IMR-90 (cell line): ENCODE measurements around the gene CUTA. TPM values are rescaled to one million over a fixed set of nuclear protein-coding genes. Genes with fewer than 3 reads are reported as not detected.

Experiments
- ATAC-seq: fragments of 200-7000 bp; cut with Tn5 transposase; 2 replicates; pipeline ENCODE4 v1.9.1; 2020; ENCODE audit warnings: low read depth, mild to moderate bottlenecking, moderate library complexity
- BruUV-seq: library from RNA; stranded (reverse); fragments of 400-500 nt; replicated peaks from 2 replicates; lab custom pipeline; 2021; lab: Mats Ljungman, UMichigan
- CTCF ChIA-PET: fragments of 300-600 bp; formaldehyde crosslinking; extraction: SDS; loops from one replicate; lab custom pipeline; 2021; ENCODE audit warnings: antibody characterized with exemption; lab: Yijun Ruan, JAX
- POLR2A ChIA-PET: fragments of 300-600 bp; sonication (Branson Sonifier 250); formaldehyde crosslinking; loops from one replicate; lab custom pipeline; 2022; ENCODE audit warnings: antibody characterized with exemption; ENCODE audit not compliant: unreplicated experiment; lab: Charles Lee
- DNase-seq: peaks from one replicate; pipeline ENCODE4 v3.0.0; 2013
- H2AFZ ChIP-seq: replicated peaks from 2 replicates; pipeline ENCODE3; 2013; ENCODE audit warnings: low read length, mild to moderate bottlenecking; ENCODE audit not compliant: poor library complexity
- H2AK5ac ChIP-seq: 2 replicates; pipeline ENCODE4 v1.6.1; 2013; ENCODE audit warnings: low read depth, low read length, inconsistent platforms
- H2AK9ac ChIP-seq: replicated peaks from 2 replicates; pipeline ENCODE3; 2013; ENCODE audit warnings: mild to moderate bottlenecking, low read depth, low read length, moderate library complexity; ENCODE audit not compliant: poor library complexity
- H2BK120ac ChIP-seq: 2 replicates; pipeline ENCODE4 v1.6.1; 2013; ENCODE audit warnings: low read depth, low read length, inconsistent platforms
- H2BK15ac ChIP-seq: 3 replicates; pipeline ENCODE4 v1.6.1; 2013; ENCODE audit warnings: low read depth, low read length, inconsistent platforms
- H2BK20ac ChIP-seq: 2 replicates; pipeline ENCODE4 v1.6.1; 2013; ENCODE audit warnings: low read depth, mild to moderate bottlenecking, inconsistent platforms, low read length, moderate library complexity
- H2BK5ac ChIP-seq: 2 replicates; pipeline ENCODE4 v1.6.1; 2013; ENCODE audit warnings: mild to moderate bottlenecking, low read depth, low read length, inconsistent platforms; ENCODE audit not compliant: poor library complexity, severe bottlenecking
- H3K14ac ChIP-seq: replicated peaks from 2 replicates; pipeline ENCODE4 v1.6.1; 2013; ENCODE audit warnings: low read depth, low read length, inconsistent platforms
- H3K18ac ChIP-seq: 2 replicates; pipeline ENCODE4 v1.6.1; 2013; ENCODE audit warnings: low read depth, low read length, control low read depth
- H3K23ac ChIP-seq: 2 replicates; pipeline ENCODE4 v1.6.1; 2013; ENCODE audit warnings: low read depth, low read length, inconsistent platforms
- H3K27ac ChIP-seq: 2 replicates; pipeline ENCODE4 v1.5.1; 2013; ENCODE audit warnings: mild to moderate bottlenecking, control low read depth, low read length; ENCODE audit not compliant: insufficient read depth
- H3K27me3 ChIP-seq: 2 replicates; pipeline ENCODE4 v1.6.1; 2013; ENCODE audit warnings: low read length; ENCODE audit not compliant: control insufficient read depth, insufficient read depth
- H3K36me3 ChIP-seq: 2 replicates; pipeline ENCODE4 v1.6.1; 2013; ENCODE audit warnings: low read length, mixed read lengths; ENCODE audit not compliant: control insufficient read depth, insufficient read depth
- H3K4ac ChIP-seq: 2 replicates; pipeline ENCODE4 v1.6.1; 2013; ENCODE audit warnings: low read depth, low read length, inconsistent platforms
- H3K4me1 ChIP-seq: 2 replicates; pipeline ENCODE4 v1.6.1; 2013; ENCODE audit warnings: low read length, mixed read lengths; ENCODE audit not compliant: control insufficient read depth, insufficient read depth
- H3K4me2 ChIP-seq: 2 replicates; pipeline ENCODE4 v1.6.1; 2013; ENCODE audit warnings: low read depth, mild to moderate bottlenecking, control low read depth, low read length, moderate library complexity
- H3K4me3 ChIP-seq: 2 replicates; pipeline ENCODE4 v1.5.1; 2013; ENCODE audit warnings: low read depth, mild to moderate bottlenecking, control low read depth, low read length, moderate library complexity; ENCODE audit not compliant: insufficient read depth
- H3K56ac ChIP-seq: 2 replicates; pipeline ENCODE4 v1.6.1; 2013; ENCODE audit warnings: low read length, inconsistent platforms; ENCODE audit not compliant: insufficient read depth; ENCODE audit errors: extremely low read depth
- H3K79me1 ChIP-seq, 2 experiments: 2 replicates each; pipeline ENCODE4 v1.6.1; 2013; ENCODE audit warnings: low read length in 2 of 2, inconsistent platforms in 1 of 2, low read depth in 1 of 2
- H3K9ac ChIP-seq: 2 replicates; pipeline ENCODE4 v1.6.1; 2013; ENCODE audit warnings: low read depth, low read length, control low read depth
- H3K9me1 ChIP-seq: 2 replicates; pipeline ENCODE4 v1.6.1; 2013; ENCODE audit warnings: low read length, inconsistent platforms; ENCODE audit not compliant: insufficient read depth
- H3K9me3 ChIP-seq: 2 replicates; pipeline ENCODE4 v1.6.1; 2013; ENCODE audit warnings: low read length; ENCODE audit not compliant: control insufficient read depth, insufficient read depth
- H4K20me1 ChIP-seq: 2 replicates; pipeline ENCODE4 v1.6.1; 2013; ENCODE audit warnings: low read length, inconsistent platforms; ENCODE audit not compliant: insufficient read depth
- H4K5ac ChIP-seq: 2 replicates; pipeline ENCODE4 v1.6.1; 2013; ENCODE audit warnings: mild to moderate bottlenecking, low read depth, low read length, control low read depth
- H4K8ac ChIP-seq, 2 experiments: 2 replicates each; pipeline ENCODE4 v1.6.1; 2013; ENCODE audit warnings: low read depth in 2 of 2, low read length in 2 of 2, control low read depth in 1 of 2, inconsistent platforms in 1 of 2
- H4K91ac ChIP-seq: 2 replicates; pipeline ENCODE4 v1.6.1; 2013; ENCODE audit warnings: low read depth, low read length, inconsistent platforms; ENCODE audit not compliant: insufficient read depth
- BHLHE40 ChIP-seq: fragments of 150-350 bp; IDR thresholded peaks from 2 replicates; pipeline ENCODE4 v1.6.1; 2016; ENCODE audit warnings: mild to moderate bottlenecking, low read depth, low read length
- ELK1 ChIP-seq: fragments of 150-350 bp; IDR thresholded peaks from 2 replicates; pipeline ENCODE4 v1.6.1; 2016; ENCODE audit warnings: low read depth, mild to moderate bottlenecking, low read length, moderate library complexity, borderline replicate concordance
- MAFK ChIP-seq: IDR thresholded peaks from 2 replicates; pipeline ENCODE4 v1.6.1; 2012; ENCODE audit warnings: low read depth, low read length, improper control_type of control experiment
- MXI1 ChIP-seq: IDR thresholded peaks from 2 replicates; pipeline ENCODE4 v1.6.1; 2012; ENCODE audit warnings: low read depth, mild to moderate bottlenecking, low read length, moderate library complexity, borderline replicate concordance
- NFE2L2 ChIP-seq: fragments of 150-350 bp; IDR thresholded peaks from 2 replicates; pipeline ENCODE4 v1.6.1; 2016; ENCODE audit warnings: low read depth, mild to moderate bottlenecking, low read length
- RAD21 ChIP-seq: IDR thresholded peaks from 2 replicates; pipeline ENCODE4 v1.6.1; 2012; ENCODE audit warnings: low read length, improper control_type of control experiment
- RFX5 ChIP-seq: IDR thresholded peaks from 2 replicates; pipeline ENCODE4 v1.8.0; 2012; ENCODE audit warnings: low read depth, mild to moderate bottlenecking, low read length, moderate library complexity
- SMC3 ChIP-seq: fragments of 150-350 bp; IDR thresholded peaks from 2 replicates; pipeline ENCODE4 v1.6.1; 2016; ENCODE audit warnings: low read depth, mild to moderate bottlenecking, antibody characterized with exemption, low read length, moderate library complexity
- USF2 ChIP-seq: fragments of 150-350 bp; IDR thresholded peaks from 2 replicates; pipeline ENCODE4 v1.6.1; 2017; ENCODE audit warnings: mild to moderate bottlenecking, antibody characterized with exemption, low read length, low read depth
- whole genome bisulfite sequencing, 2 experiments: methylation state at CpG; one replicate each; pipeline versions ENCODE4 v1.1.5 to v1.1.7; 2013; ENCODE audit warnings: missing lambda C conversion rate in 2 of 2; ENCODE audit not compliant: insufficient read length in 1 of 2; ENCODE audit errors: extremely low coverage in 2 of 2; 5-methylcytosine and 5-hydroxymethylcytosine counted together
- dilution Hi-C: fragments of 300-500 bp; cut with HindIII; formaldehyde crosslinking; loops from one replicate; pipeline ENCODE4 v1.14.3; 2018; ENCODE audit warnings: low sequenced_read_pairs; ENCODE audit not compliant: unreplicated experiment
- in situ Hi-C: fragments of 300-500 bp; cut with MboI; formaldehyde crosslinking; loops from 3 replicates; pipeline ENCODE4 v1.14.3; 2019; ENCODE audit warnings: low sequenced_read_pairs, inconsistent platforms, mixed read lengths
- intact Hi-C: fragments of 100-400 bp; cut with micrococcal nuclease; formaldehyde crosslinking; loops from 2 replicates; pipeline ENCODE4 v1.10.0; 2022
- polyA plus RNA-seq, 3 experiments: library from polyadenylated mRNA; depleted of rRNA; stranded (reverse); fragments of >200 nt; gene quantifications; 2 replicates each; pipeline ENCODE4 v1.2.3, GENCODE V29; 2012; ENCODE audit warnings: low replicate concordance in 1 of 3
- total RNA-seq: library from RNA; depleted of rRNA; stranded (reverse); fragments of >200 nt; gene quantifications from 2 replicates; pipeline ENCODE4 v1.2.3, GENCODE V29; 2012

CUTA gene
- total and polyA plus RNA-seq, 2 of the 4 experiments (the other 2 are of a cell fraction), result 136 to 427 TPM

DNA sequence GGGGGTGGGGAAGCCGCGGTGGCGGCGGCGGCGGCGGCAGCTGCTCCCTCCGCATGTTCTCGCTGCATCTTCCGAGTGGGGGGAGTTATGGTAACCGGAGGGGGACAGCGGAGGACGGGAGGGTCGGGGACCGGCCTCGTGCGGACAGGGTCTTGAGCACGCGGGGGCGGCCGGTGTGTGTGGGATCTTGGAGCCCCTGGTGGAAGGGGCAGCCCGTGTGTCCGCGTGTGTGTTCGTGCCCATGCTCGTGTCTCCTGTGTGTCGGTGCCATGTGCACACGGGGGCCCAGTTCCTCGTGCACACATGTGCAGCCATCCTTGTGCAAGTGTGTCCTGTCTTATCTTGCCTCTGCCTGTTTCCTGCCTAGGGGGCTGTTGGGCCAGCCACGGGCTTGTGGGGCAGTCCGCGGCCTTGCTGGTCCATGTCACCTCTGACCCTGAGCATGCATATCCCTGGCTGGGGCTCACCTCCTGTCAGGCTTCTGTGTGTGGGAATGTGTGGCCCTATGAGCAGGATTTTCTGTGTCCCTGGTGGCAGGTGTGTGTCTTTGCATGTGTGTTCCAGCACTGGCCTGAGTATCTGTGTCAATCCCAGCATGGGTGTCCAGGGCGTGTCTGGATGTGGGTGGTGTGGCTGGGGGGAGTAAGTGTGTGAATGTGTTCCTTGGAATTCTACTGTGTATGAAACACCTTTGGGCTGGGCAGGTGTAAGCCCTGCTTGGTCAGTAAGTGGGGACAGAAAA is 10.5 kb upstream of the CUTA start:
- H3K18ac ChIP-seq, result peak overlapping the region; percentile 4; the same call in 1 of the 2 replicates
- ATAC-seq (no peak), DNase-seq (no peak)
- WGBS, 2 experiments, result 10% methylated on average over 24 of the region's 33 CpGs; no CpG with 5 or more reads in 1 of the 2 experiments
- peak overlapping the region; percentile 96 for H3K4me2 ChIP-seq
- peak overlapping the region; percentile 94 for H3K4me3 ChIP-seq
- no peak overlapping the region; the same call in 1 of the 2 replicates for H4K91ac ChIP-seq
- intact Hi-C loops, result no loop called here
- H4K20me1 ChIP-seq, result peaks cover 40% of the 10 kb centered on the region
- peaks cover 40% of the 10 kb centered on the region for H3K9me1 ChIP-seq
- peak overlapping the region; percentile 33; the same call in 1 of the 2 replicates for H3K27ac ChIP-seq
- H2BK5ac ChIP-seq, result no peak overlapping the region
- H3K56ac ChIP-seq, result no peak overlapping the region
- peaks cover 37 to 93% of the 10 kb centered on the region in 2 experiments for H3K79me1 ChIP-seq
- H4K8ac ChIP-seq, result peak overlapping the region in 1 of 2 experiments; percentile 54; a peak in 1 of 4 replicates
- H2BK20ac ChIP-seq, result no peak overlapping the region
- H2AFZ ChIP-seq, result peak overlapping the region; percentile 75
- peak overlapping the region; percentile 61 for H3K4ac ChIP-seq
- H3K9ac ChIP-seq, result peak overlapping the region; percentile 59; the same call in 1 of the 2 replicates
- peak overlapping the region; percentile 32; the same call in 1 of the 2 replicates for H2BK120ac ChIP-seq
- H2AK9ac ChIP-seq, result peak overlapping the region; percentile 92
- POLR2A ChIA-PET, result no interaction called here
- no TSS peak for BruUV-seq
- no peak overlapping the region for H4K5ac ChIP-seq
- no peaks in the 10 kb centered on the region for H3K27me3 ChIP-seq
- H2AK5ac ChIP-seq, result peak overlapping the region; percentile 81
- peaks cover 44% of the 10 kb centered on the region for H3K4me1 ChIP-seq
- peaks cover 18% of the 10 kb centered on the region for H3K36me3 ChIP-seq
- H3K9me3 ChIP-seq, result no peaks in the 10 kb centered on the region
- H3K23ac ChIP-seq, result peak overlapping the region; percentile 88
- no peak for TF ChIP-seq ELK1
- no peak for TF ChIP-seq NFE2L2
- TF ChIP-seq USF2, result no peak
- TF ChIP-seq MAFK, result no peak
- no peak for TF ChIP-seq SMC3
- no peak for TF ChIP-seq RFX5
- 0 out of 2 replicates have a peak, but pooled peaks have one; percentile 9 for TF ChIP-seq RAD21
- TF ChIP-seq MXI1, result peak; percentile 55; the same call in 1 of the 2 replicates
- TF ChIP-seq BHLHE40, result no peak
- in situ Hi-C loops, result no loop called here
- H3K14ac ChIP-seq, result 0 out of 2 replicates have a peak overlapping the region, but pooled peaks have one; percentile 14
- H2BK15ac ChIP-seq, result no peak overlapping the region
- dilution Hi-C loops, result no loop called here
- CTCF ChIA-PET, result interaction anchor here (0.9 kb wide), 1 partner anchor 10 kb away, joined by 3 read pairs; no protein-coding TSS in a partner anchor
